ENCODE measurements around the gene SNX6.
"Not testable (repeated sequence)": the region's sequence is repeated elsewhere in the genome, so short reads cannot be mapped to it uniquely, and the experiment has no call there.

SNX6 gene

DNA sequence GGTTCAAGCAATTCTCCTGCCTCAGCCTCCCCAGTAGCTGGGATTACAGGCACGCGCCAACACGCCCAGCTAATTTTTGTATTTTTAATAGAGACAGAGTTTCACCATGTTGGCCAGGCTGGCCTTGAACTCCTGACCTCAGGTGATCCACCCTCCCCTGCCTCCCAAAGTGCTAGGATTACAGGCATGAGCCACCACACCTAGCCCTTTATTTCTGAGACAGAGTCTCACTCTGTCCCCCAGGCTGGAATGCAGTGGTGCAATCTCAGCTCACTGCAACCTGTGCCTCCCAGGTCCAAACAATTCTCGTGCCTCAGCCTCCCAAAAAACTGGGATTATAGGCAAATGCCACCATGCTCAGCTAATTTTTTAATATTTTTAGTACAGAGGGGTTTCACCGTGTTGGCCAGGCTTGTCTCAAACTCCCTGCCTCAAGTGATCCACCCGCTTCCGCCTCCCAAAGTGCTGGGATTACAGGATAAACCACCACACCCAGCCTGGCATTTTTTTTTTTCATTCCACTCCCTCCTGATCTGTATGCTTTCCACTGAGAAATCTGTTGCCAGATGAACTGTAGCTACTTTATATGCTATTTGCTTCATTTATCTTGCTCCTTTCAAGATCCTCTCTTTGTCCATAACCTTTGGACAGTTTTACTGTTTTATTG lies 109.5 kb downstream of the SNX6 start:
- DNase-seq = not testable (repeated sequence)

All from NCI-H1048 (cell line).